ENCODE data around the gene RASL11B.

Gene RASL11B

DNA sequence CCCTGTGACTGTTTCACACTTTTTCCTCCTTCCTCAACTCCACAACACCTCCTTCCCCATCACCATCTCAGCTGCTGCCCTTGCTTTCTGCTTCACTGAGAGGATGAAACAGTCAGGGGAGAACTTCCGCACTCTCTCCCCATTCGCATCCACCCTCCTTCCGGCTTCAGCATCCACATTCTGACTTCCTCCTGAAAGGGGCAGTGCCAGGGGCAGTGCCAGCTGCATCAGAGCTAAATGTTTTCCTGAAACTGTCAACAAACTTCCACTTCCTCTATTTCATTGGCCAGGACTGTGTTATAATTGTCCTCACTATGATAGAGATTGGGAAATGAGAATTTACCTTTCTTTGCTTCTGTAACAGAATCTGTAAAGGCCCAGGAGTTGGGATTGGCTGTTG, 18.2 kb upstream of the RASL11B start:
- FAIRE-seq, result no peak

- FAIRE-seq, result no peak
Measured at GRCh38 chr4:52844596-52844995, 17.5 kb upstream of the RASL11B start.

DNA sequence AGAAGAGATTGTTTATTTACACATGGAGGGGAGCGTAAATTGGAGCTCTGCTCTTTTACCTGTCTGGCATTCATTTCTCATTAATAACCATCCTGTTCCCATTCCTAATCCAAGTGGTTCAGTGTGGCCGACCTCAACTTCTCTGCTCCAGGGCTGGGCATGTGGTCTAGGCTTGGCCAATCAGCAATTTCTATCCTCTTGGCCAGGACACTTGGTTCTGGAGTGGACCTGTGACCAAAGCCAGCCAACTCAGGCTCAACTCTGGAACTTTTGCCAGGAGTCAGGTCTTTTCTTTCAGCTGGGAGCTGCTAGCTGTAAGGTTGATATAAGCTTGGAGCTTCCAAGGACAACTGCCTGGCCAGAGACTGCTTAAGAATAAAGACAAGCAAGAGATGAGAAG, 15.6 kb upstream of the RASL11B start:
- no peak for FAIRE-seq

DNA sequence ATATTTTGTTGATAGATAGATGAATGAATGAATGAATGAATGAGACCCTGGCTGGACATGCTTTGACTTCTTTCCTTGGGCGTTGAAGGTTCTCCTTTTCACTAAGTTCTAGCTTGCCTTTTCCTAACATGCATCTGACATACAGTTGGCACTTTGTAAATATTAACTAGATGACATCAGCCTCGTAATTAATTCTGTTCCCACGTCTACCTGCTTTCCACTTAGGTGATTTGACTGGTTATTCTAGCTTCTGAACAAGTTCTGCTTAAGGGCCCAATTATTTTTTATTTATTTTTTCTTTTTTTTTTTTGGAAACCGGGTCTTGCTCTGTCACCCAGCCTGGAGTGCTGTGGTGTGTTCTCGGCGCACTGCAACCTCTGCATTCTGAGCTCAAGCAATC, 13.9 kb upstream of the RASL11B start:
- no peak for FAIRE-seq

DNA sequence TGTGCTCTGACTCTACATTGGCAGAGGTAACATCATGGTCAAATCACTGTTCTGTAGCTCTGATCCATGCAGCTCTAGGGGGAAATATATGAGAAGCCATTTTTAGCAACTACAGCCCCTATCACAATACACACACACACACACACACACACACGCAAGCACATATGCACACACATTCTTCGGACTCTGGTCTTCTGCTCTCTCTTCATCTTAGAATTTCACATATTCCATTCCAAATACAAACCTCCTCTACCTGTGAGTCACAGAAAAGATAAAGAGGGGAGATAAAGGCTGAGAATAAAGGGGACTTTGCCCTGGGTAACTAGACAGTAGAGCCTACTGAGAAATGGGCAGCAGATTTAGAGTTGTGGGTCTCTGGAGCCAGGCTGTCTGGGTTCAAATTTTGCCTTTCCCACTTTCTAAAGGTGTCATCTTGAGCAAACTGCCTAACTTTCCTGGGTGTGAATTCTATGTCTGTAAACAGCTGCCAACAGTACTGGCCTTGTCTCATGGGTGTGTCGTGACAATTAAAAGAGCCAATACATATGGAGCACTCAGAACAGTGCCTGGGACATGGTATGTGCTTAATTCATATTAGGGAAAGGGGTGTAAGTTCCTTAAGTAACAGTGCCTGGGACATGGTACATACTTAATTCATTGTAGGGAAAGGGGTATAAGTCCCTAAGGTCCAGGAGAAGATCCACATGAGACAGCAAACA, 11.6 kb upstream of the RASL11B start:
- FAIRE-seq, result no peak

- FAIRE-seq, result no peak
Measured at GRCh38 chr4:52852041-52852440, 10.1 kb upstream of the RASL11B start.

DNA sequence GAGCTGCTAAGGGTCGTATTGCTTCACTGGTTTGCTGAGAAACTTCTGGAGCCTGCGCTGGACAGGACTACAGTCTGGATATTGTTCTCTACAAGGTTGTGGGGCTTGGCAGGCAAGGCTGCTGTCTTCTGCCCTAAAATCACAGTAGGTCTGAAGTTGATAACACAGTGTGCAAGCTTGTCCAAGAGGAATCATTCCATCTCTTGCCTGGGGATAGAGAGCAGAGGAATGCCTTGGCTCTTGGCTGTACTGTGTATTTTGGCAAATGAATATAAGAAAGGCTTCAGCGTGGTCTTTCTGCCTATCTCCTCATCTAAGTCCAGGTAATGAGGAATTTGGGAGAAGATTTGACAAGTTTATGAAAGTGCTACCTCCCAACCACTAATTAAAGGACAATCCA, 9.4 kb upstream of the RASL11B start:
- no peak for FAIRE-seq

GRCh38 chr4:52853351-52853750, 8.8 kb upstream of the RASL11B start:
- no peak for FAIRE-seq

DNA sequence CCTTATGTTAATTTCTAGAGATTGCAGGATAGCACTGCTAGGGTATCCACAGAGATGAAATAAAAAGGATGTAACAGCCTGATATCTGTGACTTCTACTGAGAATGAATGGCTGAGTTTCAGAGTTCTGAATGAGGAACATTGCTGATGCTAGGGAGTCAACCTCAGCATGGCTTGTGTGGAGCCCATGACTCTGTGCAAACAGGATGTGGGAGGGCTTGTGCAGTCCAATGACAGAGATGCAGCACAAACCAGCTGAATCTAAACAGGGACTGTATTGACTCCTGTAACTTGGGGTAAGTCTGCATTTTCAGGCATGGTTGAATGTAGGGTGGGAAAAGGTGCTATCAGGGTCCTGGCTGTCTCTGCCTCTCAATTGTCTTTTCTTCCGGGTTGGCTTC, 5.3 kb upstream of the RASL11B start:
- no peak for FAIRE-seq

DNA sequence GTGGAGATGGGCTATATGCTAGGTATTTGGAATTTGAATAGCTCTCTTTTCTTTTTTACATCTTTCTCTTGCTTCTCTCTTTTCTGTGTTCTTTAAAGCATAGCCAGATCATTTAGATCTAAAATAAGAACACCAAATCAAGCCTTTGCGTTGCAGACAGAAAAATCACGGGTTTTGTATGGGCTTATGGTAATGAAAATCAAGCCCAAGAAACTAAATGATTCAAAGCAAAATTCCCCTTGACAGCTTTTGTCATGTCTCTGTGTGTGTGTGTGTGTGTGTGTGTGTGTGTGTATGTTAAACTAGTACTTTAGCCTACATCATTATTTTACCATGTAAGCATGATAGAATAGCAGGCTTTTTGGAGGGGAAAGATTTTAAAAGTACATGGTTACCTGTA, 1.8 kb upstream of the RASL11B start:
- no peak for FAIRE-seq

DNA sequence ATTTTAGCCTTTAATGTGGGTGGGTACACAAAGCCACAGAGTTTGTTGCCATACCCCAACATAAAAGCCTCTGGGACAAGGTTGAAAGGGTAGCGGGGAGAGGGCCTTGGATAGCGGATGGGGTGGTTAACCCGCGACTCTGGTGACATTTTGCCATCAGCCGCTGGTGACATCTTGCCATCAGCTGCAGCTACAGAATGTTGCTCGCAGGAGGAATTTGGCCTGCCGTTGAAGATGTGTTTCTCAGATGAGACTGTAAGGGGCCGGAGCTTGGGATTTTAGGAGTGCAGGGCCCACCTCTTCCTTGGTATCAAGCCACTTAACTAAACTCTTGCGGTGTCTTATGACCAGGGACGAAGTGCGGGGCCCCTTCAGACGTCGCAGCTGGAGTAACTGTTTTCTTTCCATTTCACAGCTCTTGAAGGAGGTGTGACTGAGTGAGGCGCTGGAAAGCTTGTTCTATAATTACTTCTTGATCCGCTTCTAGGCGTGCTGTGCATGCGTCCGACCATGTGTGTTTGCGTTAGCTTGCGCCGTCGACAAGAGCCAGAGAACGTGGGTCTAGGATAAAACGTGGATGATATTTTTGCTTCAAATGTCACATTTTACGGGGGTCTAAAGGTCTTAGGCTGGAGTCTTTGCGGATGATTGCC, 820 bp upstream of the RASL11B start:
- FAIRE-seq, result no peak

DNA sequence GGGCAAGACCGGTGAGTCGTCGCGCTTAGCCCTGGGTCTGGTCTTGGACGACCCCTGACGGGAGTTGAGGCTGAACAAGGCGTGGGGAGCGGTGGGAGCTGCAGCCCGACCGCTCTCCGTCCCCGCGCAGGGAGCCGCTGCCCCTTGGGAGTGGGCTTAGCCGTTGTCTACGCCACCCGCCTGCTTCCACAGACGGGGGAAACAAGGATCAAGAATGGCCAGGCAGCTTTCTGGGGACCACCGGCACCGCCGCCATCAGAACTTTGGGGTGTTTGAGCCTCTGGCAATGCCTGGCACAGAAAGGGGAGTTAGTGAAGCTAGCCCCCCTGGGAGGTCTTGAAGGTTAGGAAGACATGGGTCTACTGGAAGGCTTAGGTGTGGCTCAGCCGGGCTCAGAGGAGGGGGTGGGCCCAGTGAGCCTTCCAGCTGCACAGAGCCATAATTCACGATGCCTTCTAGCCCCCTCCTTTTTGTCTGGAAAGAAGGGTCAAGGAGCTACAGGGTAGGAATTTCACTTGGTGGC, 583 bp downstream of the RASL11B start:
- no peak for FAIRE-seq

DNA sequence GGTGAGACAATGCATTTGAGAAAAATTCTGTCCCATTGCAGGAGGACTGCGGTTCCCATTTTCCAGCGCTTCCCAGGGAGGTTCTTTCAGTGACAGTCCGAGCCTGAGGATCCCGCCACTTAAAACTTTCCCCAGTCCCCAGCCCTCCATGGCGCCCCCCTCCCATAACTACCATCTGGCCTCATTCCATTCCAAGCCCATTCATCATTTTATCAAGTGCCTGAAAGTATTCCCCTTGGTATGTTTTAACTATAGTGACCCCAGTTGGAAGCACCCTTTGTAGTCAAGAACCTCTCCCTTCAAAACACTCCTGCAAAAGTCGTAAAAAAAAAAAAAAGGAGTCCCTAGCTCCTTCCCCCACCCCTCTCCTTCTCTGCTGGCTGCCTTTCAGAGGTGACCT, 1.2 kb downstream of the RASL11B start:
- no peak for FAIRE-seq

GRCh38 chr4:52864793-52865192, 2.7 kb downstream of the RASL11B start:
- FAIRE-seq, result no peak

DNA sequence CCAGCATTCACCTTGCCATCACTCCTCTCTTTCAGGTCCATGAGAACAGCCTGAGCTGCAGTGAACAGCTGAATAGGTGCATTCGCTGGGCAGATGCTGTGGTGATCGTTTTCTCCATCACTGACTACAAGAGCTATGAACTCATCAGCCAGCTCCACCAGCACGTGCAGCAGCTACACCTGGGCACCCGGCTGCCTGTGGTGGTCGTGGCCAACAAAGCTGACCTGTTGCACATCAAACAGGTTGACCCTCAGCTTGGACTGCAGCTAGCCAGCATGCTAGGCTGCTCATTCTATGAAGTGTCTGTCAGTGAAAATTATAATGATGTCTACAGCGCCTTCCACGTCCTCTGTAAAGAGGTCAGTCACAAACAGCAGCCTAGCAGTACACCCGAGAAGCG, 3.2 kb downstream of the RASL11B start:
- no peak for FAIRE-seq

DNA sequence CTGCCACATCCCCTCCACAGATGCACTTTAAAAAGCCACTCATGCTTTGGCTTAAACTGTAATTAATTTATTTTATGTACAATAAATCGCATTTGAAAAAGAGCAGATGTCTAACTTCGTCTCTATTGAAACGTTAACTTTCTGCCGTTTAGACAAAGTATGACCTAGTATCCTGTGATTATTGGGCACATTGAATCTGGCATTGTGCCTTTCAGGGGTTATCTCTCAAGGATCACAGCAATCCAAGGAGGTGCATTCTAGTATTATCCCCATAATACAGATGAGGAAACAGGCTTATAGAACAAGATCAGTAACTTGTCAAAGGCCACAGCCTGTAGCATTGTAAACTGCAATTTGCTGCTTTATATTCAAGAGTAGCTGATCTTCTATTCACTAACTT, 4.6 kb downstream of the RASL11B start:
- no peak for FAIRE-seq

DNA sequence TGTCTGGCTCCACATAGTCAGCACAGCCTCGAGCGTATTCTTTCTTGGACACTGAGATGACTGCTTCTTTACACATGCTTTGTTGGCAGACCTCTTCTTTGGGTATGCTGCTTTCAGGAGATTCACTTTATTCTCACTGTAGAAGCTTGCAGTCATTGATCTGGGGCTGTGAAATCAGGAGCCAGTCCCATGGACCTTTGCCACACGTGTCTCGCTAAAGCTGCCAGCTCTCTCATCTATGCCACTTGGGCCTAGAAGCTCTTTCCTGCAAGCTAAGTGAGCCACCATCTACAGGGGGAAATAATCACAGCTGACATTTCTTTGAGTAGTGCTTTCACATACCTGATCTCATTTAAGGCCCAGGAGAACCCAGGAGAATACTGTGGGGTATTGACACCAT, 5.0 kb downstream of the RASL11B start:
- no peak for FAIRE-seq

DNA sequence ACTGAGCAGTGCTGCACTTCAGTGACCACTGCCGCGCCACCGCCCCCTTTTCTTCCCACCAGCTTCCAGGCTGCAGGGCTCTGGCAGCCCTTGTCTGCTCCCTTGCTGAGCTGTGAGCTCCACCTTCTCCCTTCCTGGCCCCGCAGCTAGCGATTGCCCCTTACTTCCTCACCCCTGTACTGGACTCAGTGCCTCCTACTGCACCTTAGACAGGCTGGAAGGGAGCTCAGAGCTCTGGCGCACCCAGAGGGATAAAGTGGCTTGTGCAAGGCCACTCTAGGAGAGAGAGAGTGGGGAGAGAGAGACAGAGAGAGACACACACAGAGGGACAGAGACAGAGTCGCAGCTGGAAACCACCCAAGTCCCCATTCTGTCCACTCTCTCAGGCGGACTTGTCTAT, 6.0 kb downstream of the RASL11B start:
- FAIRE-seq, result no peak

GRCh38 chr4:52869196-52869595, 7.1 kb downstream of the RASL11B start:
- no peak for FAIRE-seq

GRCh38 chr4:52869656-52870055, 7.5 kb downstream of the RASL11B start:
- no peak for FAIRE-seq

- FAIRE-seq, result no peak
Measured at GRCh38 chr4:52870225-52870624, 8.1 kb downstream of the RASL11B start.

- FAIRE-seq, result no peak
Measured at GRCh38 chr4:52873191-52873590, 11.1 kb downstream of the RASL11B start.

DNA sequence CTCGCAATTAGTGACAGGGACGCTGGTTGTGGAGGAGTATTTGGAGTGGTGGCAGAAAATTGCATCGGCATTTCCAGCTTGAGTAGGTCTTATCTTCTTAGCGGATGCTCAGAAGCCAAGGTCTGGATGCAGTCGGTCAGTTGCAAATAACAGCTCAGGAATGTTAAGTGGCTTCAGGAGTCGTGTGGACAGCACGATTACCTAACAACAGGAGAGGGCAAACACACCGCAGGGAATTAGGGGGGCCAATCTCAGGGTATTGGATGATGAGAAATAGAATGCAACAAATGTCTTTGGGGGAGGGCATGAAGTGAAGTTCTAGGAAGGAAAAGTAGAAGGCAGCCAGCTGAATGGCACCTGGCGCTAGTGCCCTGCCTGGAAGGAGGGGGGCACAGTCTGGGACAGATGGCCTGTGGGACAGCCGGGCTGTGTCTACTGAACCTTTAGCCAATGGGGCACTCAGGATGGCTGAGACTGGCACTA, 11.8 kb downstream of the RASL11B start:
- no peak for FAIRE-seq

DNA sequence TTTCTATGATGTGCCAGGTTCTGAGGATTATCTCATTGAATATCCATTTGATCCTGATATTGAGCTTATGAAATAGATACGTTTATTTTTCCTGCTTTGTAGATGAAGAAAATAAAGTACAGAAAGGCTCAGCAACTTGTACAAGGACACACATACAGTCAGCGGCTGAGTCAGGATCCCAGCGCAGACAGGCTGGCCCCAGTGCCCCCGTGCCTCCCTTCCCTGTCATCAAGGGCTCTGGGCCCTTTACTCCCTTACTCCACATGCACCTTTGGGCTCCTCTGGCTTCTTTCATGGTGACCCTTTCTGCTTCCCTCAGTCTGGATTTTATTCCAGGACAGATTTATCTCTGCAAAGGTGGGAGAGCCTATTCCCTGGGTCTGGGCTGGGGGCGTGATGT, 12.8 kb downstream of the RASL11B start:
- FAIRE-seq, result no peak

GRCh38 chr4:52876069-52876468, 14.0 kb downstream of the RASL11B start:
- FAIRE-seq, result no peak

All from G401.6 (cell line).